Left lung (tissue), 10 donors: Measurements from ENCODE around the gene PTPN6. TPM values are rescaled to one million over a fixed set of nuclear protein-coding genes. Genes with fewer than 3 reads are reported as not detected.
A peak's percentile ranks its signal among the peaks of the same experiment; 100 is the strongest.

ENCODE experiments used
- ATAC-seq: fragments of 200-7000 bp; cut with Tn5 transposase; one replicate; pipeline ENCODE4 v1.9.1; 2020; ENCODE audit warnings: moderate library complexity
- DNase-seq, 4 donors: peaks; one replicate each; pipeline ENCODE4 v3.0.0-alpha.2; 2013 to 2020
- H3K27ac ChIP-seq, 2 donors: fragments of 200-600 bp; sonication (generic) in 1 of 2; one replicate each; pipeline versions ENCODE4 v1.5.0 to v1.8.0; 2020 to 2021
- H3K27me3 ChIP-seq, 2 donors: fragments of 200-600 bp; sonication (generic) in 1 of 2; one replicate each; pipeline versions ENCODE4 v1.5.0 to v1.8.0; 2020 to 2021
- H3K36me3 ChIP-seq, 2 donors: fragments of 200-600 bp; sonication (generic) in 1 of 2; one replicate each; pipeline versions ENCODE4 v1.5.0 to v1.8.0; 2020 to 2021
- H3K4me1 ChIP-seq, 2 donors: fragments of 200-600 bp; one replicate each; pipeline ENCODE4 v1.8.0; 2021
- H3K4me3 ChIP-seq, 2 donors: fragments of 200-600 bp; sonication (generic) in 1 of 2; one replicate each; pipeline versions ENCODE4 v1.5.0 to v1.8.0; 2020 to 2021; ENCODE audit warnings: mild to moderate bottlenecking in 1 of 2
- H3K9me3 ChIP-seq, 2 donors: fragments of 200-600 bp; sonication (generic) in 1 of 2; one replicate each; pipeline versions ENCODE4 v1.5.0 to v1.8.0; 2020 to 2021
- intact Hi-C, 2 donors: fragments of 100-400 bp; cut with DNase I; formaldehyde crosslinking; loops; one replicate each; pipeline versions ENCODE4 v1.11.2 to v1.14.2; 2022
- polyA plus RNA-seq, 6 donors: library from polyadenylated mRNA; unstranded; fragments of 120-200 nt; gene quantifications; one replicate each; pipeline ENCODE4 v1.2.1, GENCODE V29; 2013; ENCODE audit not compliant: insufficient read length in 6 of 6
- total RNA-seq, 2 donors: library from RNA; stranded (reverse); fragmentation: NEBNext Ultra II Directional; extraction: Animal tissue kit (Norgen Biotek cat#: 25700); gene quantifications; one replicate each; pipeline ENCODE4 v1.2.1, GENCODE V29; 2021
- TF ChIP-seq, protein P1 (sequence below), 2 donors: fragments of 200-600 bp; sonication (generic) in 1 of 2; IDR thresholded peaks; one replicate each; pipeline versions ENCODE4 v1.5.0 to v1.8.0; 2021; ENCODE audit warnings: antibody characterized with exemption in 2 of 2
- donor health status: DM: no; HTN: yes; CAD: no.
- donor health status: DM: no; HTN: no; CAD: no.

PTPN6 gene
- total and polyA plus RNA-seq, 8 donors, result 17.4 to 145 (median 19.6) TPM

DNA sequence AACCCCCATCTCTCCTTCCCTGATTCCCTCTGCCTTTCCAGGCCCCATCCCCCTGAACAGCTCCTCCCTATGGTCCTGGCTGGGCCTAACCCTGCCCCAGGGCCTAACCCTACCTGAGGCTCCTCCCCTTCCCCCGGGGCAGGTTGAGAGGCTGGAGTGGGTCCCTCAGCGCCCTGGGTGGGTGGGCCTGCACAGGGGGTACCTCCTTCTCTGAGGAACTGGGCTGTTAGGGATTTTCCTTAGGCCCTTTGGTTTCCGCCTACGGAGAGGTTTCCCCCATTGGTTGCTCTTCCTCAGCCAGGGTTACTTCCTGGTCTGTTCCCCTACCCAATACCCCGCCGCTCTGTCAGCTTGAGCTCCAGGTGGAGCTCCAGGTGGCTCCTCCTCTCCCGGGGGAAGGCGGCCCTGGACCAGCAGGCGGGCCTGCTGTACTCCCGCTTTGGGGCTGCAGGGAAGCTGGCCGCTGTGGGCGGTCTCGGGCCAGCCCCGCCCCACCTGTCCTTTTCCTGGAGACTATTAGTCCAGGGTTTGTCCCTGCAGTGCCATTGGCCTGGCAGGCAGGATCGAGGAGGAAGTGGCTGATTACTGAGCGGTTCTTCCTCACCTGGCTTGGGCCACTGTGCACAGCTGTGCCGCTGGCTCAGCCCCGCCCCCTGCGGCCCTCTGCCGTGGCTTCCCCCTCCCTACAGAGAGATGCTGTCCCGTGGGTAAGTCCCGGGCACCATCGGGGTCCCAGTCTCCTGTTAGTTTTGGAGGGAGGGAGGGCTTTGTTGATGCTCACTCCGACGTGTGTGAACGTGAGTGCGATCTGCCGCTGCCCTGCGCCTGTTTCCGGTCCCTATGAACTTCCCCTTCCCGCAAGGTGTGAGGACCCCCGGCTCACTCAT lies 4.9 kb upstream of the PTPN6 start:
- ATAC-seq (peak; percentile 79), DNase-seq (peak in 3 of 4 donors; percentile 91 to 96 (median 92))
- Histone ChIP-seq H3K27ac (peak overlapping the region; percentile 76 to 82), H3K36me3 (peaks cover 0 to 11% of the 10 kb centered on the region in 2 donors), H3K4me1 (peaks cover 12 to 81% of the 10 kb centered on the region in 2 donors), H3K9me3 (no peaks in the 10 kb centered on the region), H3K27me3 (no peaks in the 10 kb centered on the region), H3K4me3 (peak overlapping the region; percentile 25 to 39)
- TF ChIP-seq, protein P1, sequence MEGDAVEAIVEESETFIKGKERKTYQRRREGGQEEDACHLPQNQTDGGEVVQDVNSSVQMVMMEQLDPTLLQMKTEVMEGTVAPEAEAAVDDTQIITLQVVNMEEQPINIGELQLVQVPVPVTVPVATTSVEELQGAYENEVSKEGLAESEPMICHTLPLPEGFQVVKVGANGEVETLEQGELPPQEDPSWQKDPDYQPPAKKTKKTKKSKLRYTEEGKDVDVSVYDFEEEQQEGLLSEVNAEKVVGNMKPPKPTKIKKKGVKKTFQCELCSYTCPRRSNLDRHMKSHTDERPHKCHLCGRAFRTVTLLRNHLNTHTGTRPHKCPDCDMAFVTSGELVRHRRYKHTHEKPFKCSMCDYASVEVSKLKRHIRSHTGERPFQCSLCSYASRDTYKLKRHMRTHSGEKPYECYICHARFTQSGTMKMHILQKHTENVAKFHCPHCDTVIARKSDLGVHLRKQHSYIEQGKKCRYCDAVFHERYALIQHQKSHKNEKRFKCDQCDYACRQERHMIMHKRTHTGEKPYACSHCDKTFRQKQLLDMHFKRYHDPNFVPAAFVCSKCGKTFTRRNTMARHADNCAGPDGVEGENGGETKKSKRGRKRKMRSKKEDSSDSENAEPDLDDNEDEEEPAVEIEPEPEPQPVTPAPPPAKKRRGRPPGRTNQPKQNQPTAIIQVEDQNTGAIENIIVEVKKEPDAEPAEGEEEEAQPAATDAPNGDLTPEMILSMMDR (IDR thresholded peaks at IDR 0.05), result no peak
- intact Hi-C loops, result no loop called here

DNA sequence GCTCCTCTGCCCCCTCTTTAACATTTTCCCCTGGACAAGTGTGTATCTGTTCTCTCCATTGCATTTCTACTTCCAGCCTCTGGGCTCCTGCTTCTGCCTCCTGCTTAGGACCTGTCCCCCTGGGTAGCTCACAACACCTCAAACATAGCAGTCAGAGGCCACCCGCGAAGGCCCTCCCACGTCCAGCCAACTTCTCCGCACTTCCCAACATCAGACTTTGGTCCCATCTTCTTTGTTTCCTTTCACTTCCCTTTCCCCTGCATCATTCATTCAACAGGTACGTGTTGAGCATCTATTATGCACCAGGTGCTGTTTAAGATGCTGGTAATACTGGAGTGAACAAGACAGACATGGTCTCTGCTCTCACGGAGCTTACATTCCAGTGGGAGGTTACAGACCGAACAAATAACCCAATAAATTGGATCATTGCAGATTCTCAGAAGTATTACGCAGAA lies 4.2 kb upstream of the PTPN6 start:
- H3K27ac ChIP-seq, result peak overlapping the region; percentile 76 to 82
- no peaks in the 10 kb centered on the region for H3K27me3 ChIP-seq
- H3K9me3 ChIP-seq, result no peaks in the 10 kb centered on the region
- H3K36me3 ChIP-seq, result peaks cover 0 to 5% of the 10 kb centered on the region in 2 donors
- DNase-seq (no peak), ATAC-seq (no peak)
- TF ChIP-seq, protein P1 (IDR thresholded peaks at IDR 0.05), result no peak
- H3K4me3 ChIP-seq, result peak overlapping the region; percentile 25 to 39
- H3K4me1 ChIP-seq, result peaks cover 12 to 81% of the 10 kb centered on the region in 2 donors
- intact Hi-C loops, result no loop called here

DNA sequence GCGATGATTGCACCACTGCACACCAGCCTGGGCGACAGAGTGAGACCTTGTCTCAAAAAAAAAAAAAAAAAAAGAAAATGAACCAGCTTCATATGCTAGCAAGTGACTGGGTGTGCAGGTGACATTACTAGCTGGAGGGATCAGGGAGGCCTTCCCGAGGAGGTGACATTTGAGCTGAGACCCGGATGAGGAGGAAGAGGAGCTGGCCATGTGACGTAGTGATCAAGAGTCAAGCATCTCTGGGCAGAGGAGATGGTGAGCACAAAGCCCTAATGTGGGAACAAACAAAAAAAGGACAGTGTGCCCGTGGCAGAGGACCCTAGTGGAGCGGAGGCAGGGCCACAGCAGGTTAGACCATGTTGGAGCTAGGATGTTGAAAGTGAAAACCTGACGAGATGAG lies 3.5 kb upstream of the PTPN6 start:
- DNase-seq (peak in 1 of 4 donors; percentile 24), ATAC-seq (no peak)
- Histone ChIP-seq H3K4me3 (no peak overlapping the region), H3K27ac (no peak overlapping the region), H3K9me3 (no peaks in the 10 kb centered on the region), H3K27me3 (no peaks in the 10 kb centered on the region), H3K36me3 (peaks cover 0 to 10% of the 10 kb centered on the region in 2 donors), H3K4me1 (peaks cover 12 to 77% of the 10 kb centered on the region in 2 donors)
- intact Hi-C loops, result no loop called here
- TF ChIP-seq, protein P1 (IDR thresholded peaks at IDR 0.05), result no peak

DNA sequence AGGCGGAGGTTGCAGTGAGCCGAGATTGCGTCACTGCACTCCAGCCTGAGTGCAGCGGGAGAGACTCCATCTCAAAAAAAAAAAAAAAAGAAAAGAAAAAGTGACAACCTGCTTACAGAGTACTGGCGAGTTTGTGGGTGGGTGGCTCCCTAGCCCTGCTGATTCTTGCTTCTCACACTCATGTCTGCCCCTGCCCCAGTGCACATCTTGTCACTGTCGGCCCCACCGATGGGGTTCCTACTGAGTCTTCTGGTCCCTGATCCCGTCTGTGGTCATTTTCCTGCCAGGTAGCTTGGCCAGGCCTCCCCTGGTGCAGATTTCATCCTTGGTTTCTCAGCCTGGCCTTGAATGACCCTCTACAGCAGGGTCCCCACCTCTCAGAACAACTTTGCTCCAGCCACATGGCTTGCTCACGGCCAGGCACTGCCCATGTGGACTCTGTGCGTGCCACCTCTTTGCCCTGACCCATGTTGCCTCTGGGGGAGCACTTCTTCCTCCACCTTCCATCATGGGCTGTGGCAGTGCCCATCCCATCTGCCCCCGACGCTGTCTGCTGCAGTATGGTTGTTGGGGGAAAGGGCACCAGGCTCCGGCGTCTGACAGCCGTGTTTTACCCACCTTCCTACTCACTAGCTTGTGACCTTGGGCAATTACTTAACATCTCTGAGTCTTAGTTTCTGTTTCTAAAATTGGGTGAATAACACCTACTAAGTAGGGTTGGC lies 2.1 kb upstream of the PTPN6 start:
- no peak overlapping the region for H3K4me3 ChIP-seq
- TF ChIP-seq, protein P1 (IDR thresholded peaks at IDR 0.05), result no peak
- no peak for ATAC-seq
- peak overlapping the region in 1 of 2 donors; percentile 65 for H3K27ac ChIP-seq
- peaks cover 12 to 71% of the 10 kb centered on the region in 2 donors for H3K4me1 ChIP-seq
- peaks cover 0 to 10% of the 10 kb centered on the region in 2 donors for H3K36me3 ChIP-seq
- peak in 2 of 4 donors; percentile 48 to 70 for DNase-seq
- no peaks in the 10 kb centered on the region for H3K27me3 ChIP-seq
- no peaks in the 10 kb centered on the region for H3K9me3 ChIP-seq
- intact Hi-C loops, result no loop called here
